HepG2 (cell line): Measurements from ENCODE around the gene KLHL33. TPM values are rescaled to one million over a fixed set of nuclear protein-coding genes. Genes with fewer than 3 reads are reported as not detected.

ENCODE experiments used
- ARNT ChIP-seq: fragments of 450-650 bp; IDR thresholded peaks from 2 replicates; pipeline ENCODE4 v1.6.1; 2017
- HMGA1 ChIP-seq: sonication (generic); formaldehyde crosslinking; conservative IDR thresholded peaks from 2 replicates; pipeline ENCODE4 v1.4.0; 2020; ENCODE audit warnings: missing genetic modification reagents
- HNRNPK ChIP-seq: fragments of 200-400 bp; formaldehyde crosslinking; IDR thresholded peaks from 2 replicates; pipeline ENCODE4 v1.6.1; 2018; ENCODE audit warnings: low read length, low read depth, moderate library complexity, mild to moderate bottlenecking; ENCODE audit not compliant: poor library complexity, severe bottlenecking
- KDM5B ChIP-seq: sonication (generic); formaldehyde crosslinking; IDR thresholded peaks from 2 replicates; pipeline ENCODE4 v1.4.0; 2020; ENCODE audit warnings: missing genetic modification reagents, mild to moderate bottlenecking, borderline replicate concordance
- NFE2L1 ChIP-seq: sonication (generic); formaldehyde crosslinking; IDR thresholded peaks from 2 replicates; pipeline ENCODE4 v1.4.0; 2020; ENCODE audit warnings: missing genetic modification reagents, mild to moderate bottlenecking, borderline replicate concordance
- PITX1 ChIP-seq: sonication (generic); formaldehyde crosslinking; IDR thresholded peaks from 2 replicates; pipeline ENCODE4 v1.5.1; 2020; ENCODE audit warnings: mild to moderate bottlenecking, missing genetic modification reagents
- RFXAP ChIP-seq: sonication (generic); formaldehyde crosslinking; IDR thresholded peaks from 2 replicates; pipeline ENCODE4 v1.4.0; 2020; ENCODE audit warnings: missing genetic modification reagents, borderline replicate concordance
- SETDB1 ChIP-seq: sonication (generic); formaldehyde crosslinking; IDR thresholded peaks from 2 replicates; pipeline ENCODE4 v1.5.1; 2020; ENCODE audit warnings: missing genetic modification reagents, mild to moderate bottlenecking, borderline replicate concordance
- SKIL ChIP-seq: sonication (generic); formaldehyde crosslinking; IDR thresholded peaks from 2 replicates; pipeline ENCODE4 v1.8.0; 2022; ENCODE audit warnings: missing genetic modification reagents, mild to moderate bottlenecking, moderate library complexity, borderline replicate concordance
- SP2 ChIP-seq: sonication (generic); formaldehyde crosslinking; IDR thresholded peaks from 2 replicates; pipeline ENCODE4 v1.5.1; 2020; ENCODE audit warnings: mild to moderate bottlenecking, missing genetic modification reagents
- THAP7 ChIP-seq: sonication (generic); formaldehyde crosslinking; IDR thresholded peaks from 2 replicates; pipeline ENCODE4 v1.8.1; 2023; ENCODE audit warnings: mild to moderate bottlenecking, missing genetic modification reagents
- ZKSCAN1 ChIP-seq: fragments of 150-350 bp; IDR thresholded peaks from 2 replicates; pipeline ENCODE4 v1.6.1; 2014; ENCODE audit warnings: low read length
- ZNF234 ChIP-seq: sonication (generic); formaldehyde crosslinking; conservative IDR thresholded peaks from 2 replicates; pipeline ENCODE4 v1.5.1; 2020; ENCODE audit warnings: mild to moderate bottlenecking, missing genetic modification reagents
- ZNF737 ChIP-seq: sonication (generic); formaldehyde crosslinking; IDR thresholded peaks from 2 replicates; pipeline ENCODE4 v1.5.0; 2020; ENCODE audit warnings: missing genetic modification reagents, mild to moderate bottlenecking, borderline replicate concordance
- polyA plus RNA-seq, 8 experiments: library from polyadenylated mRNA; depleted of rRNA in 3 of 8; stranded (reverse) in 7 of 8; unstranded in 1 of 8; fragments of >200 nt; fragmentation: Illumina TruSeq in 4 of 8; extraction: Trizol in 4 of 8; gene quantifications; 2 replicates each; pipeline versions ENCODE4 v1.2.1 to v1.2.3, GENCODE V29; 2011 to 2016; ENCODE audit warnings: low read depth in 4 of 8, missing spikeins in 1 of 8, mixed read lengths in 1 of 8; ENCODE audit not compliant: insufficient read depth in 1 of 8
- total RNA-seq, 5 experiments: library from RNA; depleted of rRNA; stranded (reverse); fragments of >200 nt; fragmentation: Illumina TruSeq; extraction: Trizol; gene quantifications; 2 replicates each; pipeline ENCODE4 v1.2.3, GENCODE V29; 2016; ENCODE audit warnings: low read depth in 1 of 5
- TF ChIP-seq, protein P1 (sequence below): sonication (generic); formaldehyde crosslinking; IDR thresholded peaks from 2 replicates; pipeline ENCODE4 v1.5.1; 2020; ENCODE audit warnings: missing genetic modification reagents, mild to moderate bottlenecking, borderline replicate concordance
- TF ChIP-seq, protein P2 (sequence below): sonication (generic); formaldehyde crosslinking; IDR thresholded peaks from 2 replicates; pipeline ENCODE4 v1.4.0; 2020; ENCODE audit warnings: mild to moderate bottlenecking, missing genetic modification reagents
- TF ChIP-seq, protein P3 (sequence below): sonication (generic); formaldehyde crosslinking; IDR thresholded peaks from 2 replicates; pipeline ENCODE4 v1.8.0; 2022; ENCODE audit warnings: mild to moderate bottlenecking, missing genetic modification reagents, moderate library complexity
- TF ChIP-seq, protein P4 (sequence below): sonication (generic); formaldehyde crosslinking; conservative IDR thresholded peaks from 2 replicates; pipeline ENCODE4 v1.4.0; 2020; ENCODE audit warnings: missing genetic modification reagents

Gene KLHL33
- total and polyA plus RNA-seq, 2 of the 13 experiments (the other 11 are each of a cell fraction or from before 2014, with no cell fraction given): not detected

DNA sequence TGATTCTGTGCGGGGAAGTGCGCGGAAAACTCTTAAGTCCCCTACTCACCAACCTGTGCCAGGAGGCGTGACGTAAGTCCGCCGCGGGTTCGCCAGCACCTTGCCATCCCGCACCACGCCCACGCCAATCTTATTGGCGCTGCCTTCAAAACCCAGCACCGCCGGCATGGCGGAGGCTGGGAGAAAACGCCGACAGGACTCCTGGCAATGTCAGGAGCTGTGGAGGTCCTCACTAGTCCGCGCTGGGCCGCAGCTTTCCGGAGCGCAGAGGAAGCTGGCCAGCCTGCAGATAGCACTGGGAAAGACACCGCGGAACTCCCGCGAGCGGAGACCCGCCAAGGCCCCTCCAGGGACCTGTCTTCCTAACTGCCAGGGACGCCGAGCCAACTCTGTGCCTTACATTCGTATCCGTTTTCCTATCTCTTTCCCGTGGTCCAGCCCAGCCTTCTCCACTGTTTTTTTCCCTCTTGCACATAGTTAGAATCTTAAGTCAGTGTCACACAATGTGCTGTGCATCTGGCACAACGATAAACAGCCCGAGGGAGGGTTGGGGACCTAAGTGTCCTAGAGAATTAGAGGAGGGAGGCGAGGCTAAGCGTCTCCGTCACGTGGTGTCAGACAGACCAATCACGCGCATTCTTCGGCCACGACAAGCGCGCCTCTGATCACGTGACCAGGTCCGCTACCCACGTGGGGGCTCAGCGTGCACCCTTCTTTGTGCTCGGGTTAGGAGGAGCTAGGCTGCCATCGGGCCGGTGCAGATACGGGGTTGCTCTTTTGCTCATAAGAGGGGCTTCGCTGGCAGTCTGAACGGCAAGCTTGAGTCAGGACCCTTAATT lies 18.8 kb upstream of the KLHL33 start, which contains the start of the genes APEX1 and OSGEP (continued):
- TF ChIP-seq, protein P1, sequence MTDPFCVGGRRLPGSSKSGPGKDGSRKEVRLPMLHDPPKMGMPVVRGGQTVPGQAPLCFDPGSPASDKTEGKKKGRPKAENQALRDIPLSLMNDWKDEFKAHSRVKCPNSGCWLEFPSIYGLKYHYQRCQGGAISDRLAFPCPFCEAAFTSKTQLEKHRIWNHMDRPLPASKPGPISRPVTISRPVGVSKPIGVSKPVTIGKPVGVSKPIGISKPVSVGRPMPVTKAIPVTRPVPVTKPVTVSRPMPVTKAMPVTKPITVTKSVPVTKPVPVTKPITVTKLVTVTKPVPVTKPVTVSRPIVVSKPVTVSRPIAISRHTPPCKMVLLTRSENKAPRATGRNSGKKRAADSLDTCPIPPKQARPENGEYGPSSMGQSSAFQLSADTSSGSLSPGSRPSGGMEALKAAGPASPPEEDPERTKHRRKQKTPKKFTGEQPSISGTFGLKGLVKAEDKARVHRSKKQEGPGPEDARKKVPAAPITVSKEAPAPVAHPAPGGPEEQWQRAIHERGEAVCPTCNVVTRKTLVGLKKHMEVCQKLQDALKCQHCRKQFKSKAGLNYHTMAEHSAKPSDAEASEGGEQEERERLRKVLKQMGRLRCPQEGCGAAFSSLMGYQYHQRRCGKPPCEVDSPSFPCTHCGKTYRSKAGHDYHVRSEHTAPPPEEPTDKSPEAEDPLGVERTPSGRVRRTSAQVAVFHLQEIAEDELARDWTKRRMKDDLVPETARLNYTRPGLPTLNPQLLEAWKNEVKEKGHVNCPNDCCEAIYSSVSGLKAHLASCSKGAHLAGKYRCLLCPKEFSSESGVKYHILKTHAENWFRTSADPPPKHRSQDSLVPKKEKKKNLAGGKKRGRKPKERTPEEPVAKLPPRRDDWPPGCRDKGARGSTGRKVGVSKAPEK (CRISPR knock-in tag): 0 out of 2 replicates have a peak, but pooled peaks have one; percentile 5
- TF ChIP-seq NFE2L1 (CRISPR knock-in tag): no peak
- peak; percentile 46; the same call in 1 of the 2 replicates for TF ChIP-seq THAP7 (CRISPR knock-in tag)
- peak; percentile 15; the same call in 1 of the 2 replicates for TF ChIP-seq RFXAP (CRISPR knock-in tag)
- TF ChIP-seq ARNT: no peak
- TF ChIP-seq KDM5B (CRISPR knock-in tag): peak; percentile 95
- no peak for TF ChIP-seq ZNF234 (CRISPR knock-in tag)
- no peak for TF ChIP-seq ZNF737 (CRISPR knock-in tag)
- no peak for TF ChIP-seq SKIL (CRISPR knock-in tag)
- TF ChIP-seq, protein P2, sequence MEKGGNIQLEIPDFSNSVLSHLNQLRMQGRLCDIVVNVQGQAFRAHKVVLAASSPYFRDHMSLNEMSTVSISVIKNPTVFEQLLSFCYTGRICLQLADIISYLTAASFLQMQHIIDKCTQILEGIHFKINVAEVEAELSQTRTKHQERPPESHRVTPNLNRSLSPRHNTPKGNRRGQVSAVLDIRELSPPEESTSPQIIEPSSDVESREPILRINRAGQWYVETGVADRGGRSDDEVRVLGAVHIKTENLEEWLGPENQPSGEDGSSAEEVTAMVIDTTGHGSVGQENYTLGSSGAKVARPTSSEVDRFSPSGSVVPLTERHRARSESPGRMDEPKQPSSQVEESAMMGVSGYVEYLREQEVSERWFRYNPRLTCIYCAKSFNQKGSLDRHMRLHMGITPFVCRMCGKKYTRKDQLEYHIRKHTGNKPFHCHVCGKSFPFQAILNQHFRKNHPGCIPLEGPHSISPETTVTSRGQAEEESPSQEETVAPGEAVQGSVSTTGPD: peak; percentile 97
- TF ChIP-seq PITX1: peak; percentile 65; the same call in 1 of the 2 replicates
- TF ChIP-seq, protein P3, sequence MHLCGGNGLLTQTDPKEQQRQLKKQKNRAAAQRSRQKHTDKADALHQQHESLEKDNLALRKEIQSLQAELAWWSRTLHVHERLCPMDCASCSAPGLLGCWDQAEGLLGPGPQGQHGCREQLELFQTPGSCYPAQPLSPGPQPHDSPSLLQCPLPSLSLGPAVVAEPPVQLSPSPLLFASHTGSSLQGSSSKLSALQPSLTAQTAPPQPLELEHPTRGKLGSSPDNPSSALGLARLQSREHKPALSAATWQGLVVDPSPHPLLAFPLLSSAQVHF (CRISPR knock-in tag): no peak
- TF ChIP-seq ZKSCAN1: no peak
- TF ChIP-seq HMGA1 (CRISPR knock-in tag): no peak
- TF ChIP-seq, protein P4, sequence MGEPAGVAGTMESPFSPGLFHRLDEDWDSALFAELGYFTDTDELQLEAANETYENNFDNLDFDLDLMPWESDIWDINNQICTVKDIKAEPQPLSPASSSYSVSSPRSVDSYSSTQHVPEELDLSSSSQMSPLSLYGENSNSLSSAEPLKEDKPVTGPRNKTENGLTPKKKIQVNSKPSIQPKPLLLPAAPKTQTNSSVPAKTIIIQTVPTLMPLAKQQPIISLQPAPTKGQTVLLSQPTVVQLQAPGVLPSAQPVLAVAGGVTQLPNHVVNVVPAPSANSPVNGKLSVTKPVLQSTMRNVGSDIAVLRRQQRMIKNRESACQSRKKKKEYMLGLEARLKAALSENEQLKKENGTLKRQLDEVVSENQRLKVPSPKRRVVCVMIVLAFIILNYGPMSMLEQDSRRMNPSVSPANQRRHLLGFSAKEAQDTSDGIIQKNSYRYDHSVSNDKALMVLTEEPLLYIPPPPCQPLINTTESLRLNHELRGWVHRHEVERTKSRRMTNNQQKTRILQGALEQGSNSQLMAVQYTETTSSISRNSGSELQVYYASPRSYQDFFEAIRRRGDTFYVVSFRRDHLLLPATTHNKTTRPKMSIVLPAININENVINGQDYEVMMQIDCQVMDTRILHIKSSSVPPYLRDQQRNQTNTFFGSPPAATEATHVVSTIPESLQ (CRISPR knock-in tag): 0 out of 2 replicates have a peak, but pooled peaks have one; percentile 47
- no peak for TF ChIP-seq SETDB1
- TF ChIP-seq HNRNPK: no peak
- TF ChIP-seq SP2: peak; percentile 12; the same call in 1 of the 2 replicates
